RCC 7860 (cell line): ENCODE measurements around the gene ALX4.

Experiments
- DNase-seq: peaks from one replicate; pipeline ENCODE4 v3.0.0-alpha.2; 2015; ENCODE audit warnings: low spot score
- FAIRE-seq: peaks from 2 replicates; lab custom pipeline; 2012; peaks lifted over from hg19 to GRCh38; lab: Jason Lieb, UNC

Gene ALX4

GRCh38 chr11:44213148-44213547 is 96.8 kb downstream of the ALX4 start:
- DNase-seq (no peak), FAIRE-seq (no peak)

DNA sequence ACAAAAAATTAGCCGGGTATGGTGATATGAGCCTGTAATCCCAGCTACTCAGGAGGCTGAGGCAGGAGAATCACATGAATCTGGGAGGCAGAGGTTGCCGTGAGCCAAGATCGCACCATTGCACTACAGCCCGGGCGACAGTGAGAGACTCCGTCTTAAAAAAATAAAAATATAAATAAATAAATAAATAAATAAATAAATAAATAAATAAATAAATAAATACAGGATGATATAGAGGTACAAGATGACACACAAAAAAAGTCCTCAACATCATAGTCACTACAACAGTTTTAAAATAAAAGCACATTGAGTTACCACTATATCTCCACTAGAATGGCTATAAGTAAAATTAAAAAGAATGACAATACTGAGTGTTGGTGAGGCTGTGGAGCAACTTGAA is 97.8 kb downstream of the ALX4 start:
- no peak for DNase-seq
- no peak for FAIRE-seq
